GM12878 (cell line): ENCODE results near the gene GRM7. TPM values are rescaled to one million over a fixed set of nuclear protein-coding genes. Genes with fewer than 3 reads are reported as not detected.

ENCODE experiments used
- ATAC-seq: fragments of 200-7000 bp; cut with Tn5 transposase; 3 replicates; pipeline ENCODE4 v1.9.1; 2020; ENCODE audit warnings: mild to moderate bottlenecking, moderate library complexity
- BruUV-seq: library from RNA; stranded (reverse); fragments of 400-500 nt; replicated peaks from 2 replicates; lab custom pipeline; 2021; lab: Mats Ljungman, UMichigan
- CTCF ChIA-PET: fragments of 300-600 bp; sonication (Branson Sonifier 250); formaldehyde crosslinking; extraction: SDS; loops from one replicate; lab custom pipeline; 2021; ENCODE audit warnings: inconsistent platforms; lab: Yijun Ruan, JAX
- POLR2A ChIA-PET: fragments of 350-600 bp; formaldehyde crosslinking; extraction: SDS; loops from one replicate; lab custom pipeline; 2021; ENCODE audit warnings: inconsistent platforms; lab: Charles Lee
- RAD21 ChIA-PET: fragments of 300-600 bp; sonication (Branson Sonifier 250); formaldehyde crosslinking; loops from one replicate; lab custom pipeline; 2023; ENCODE audit warnings: antibody characterized with exemption; ENCODE audit not compliant: unreplicated experiment; lab: Charles Lee
- SMC1A ChIA-PET: fragments of 300-600 bp; sonication (Branson Sonifier 250); formaldehyde crosslinking; loops from one replicate; lab custom pipeline; 2023; ENCODE audit not compliant: unreplicated experiment, uncharacterized antibody; lab: Charles Lee
- DNase-seq: peaks from one replicate; pipeline ENCODE4 v3.0.0-alpha.2; 2011; ENCODE audit warnings: low read depth, low spot score
- FAIRE-seq: peaks from 3 replicates; lab custom pipeline; 2011; peaks lifted over from hg19 to GRCh38; lab: Jason Lieb, UNC
- H2AFZ ChIP-seq: 2 replicates; pipeline ENCODE4 v1.6.0; 2011; ENCODE audit warnings: low read depth, low read length, control low read depth; ENCODE audit not compliant: control insufficient read depth
- H3K27ac ChIP-seq: 2 replicates; pipeline ENCODE4 v1.5.1; 2011; ENCODE audit warnings: control low read depth; ENCODE audit not compliant: control insufficient read depth, insufficient read depth
- H3K27me3 ChIP-seq, 2 experiments: replicated peaks in 1 of 2; 2 replicates each; pipeline versions ENCODE4 v1.6.0 to v1.6.1; 2011; ENCODE audit warnings: low read length in 1 of 2; ENCODE audit not compliant: control insufficient read depth in 2 of 2, insufficient read depth in 2 of 2
- H3K36me3 ChIP-seq, 2 experiments: 2 replicates each; pipeline ENCODE4 v1.5.1; 2011; ENCODE audit warnings: low read length in 1 of 2; ENCODE audit not compliant: control insufficient read depth in 2 of 2, insufficient read depth in 2 of 2
- H3K4me1 ChIP-seq: 2 replicates; pipeline ENCODE4 v1.6.1; 2011; ENCODE audit warnings: mild to moderate bottlenecking, low read length, moderate library complexity, mixed read lengths; ENCODE audit not compliant: control insufficient read depth, insufficient read depth
- H3K4me2 ChIP-seq: 2 replicates; pipeline ENCODE4 v1.6.0; 2011; ENCODE audit warnings: control low read depth; ENCODE audit not compliant: control insufficient read depth, insufficient read depth
- H3K4me3 ChIP-seq: fragments of 200-600 bp; sonication (generic); 2 replicates; pipeline ENCODE4 v1.5.1; 2016
- H3K79me2 ChIP-seq: 2 replicates; pipeline ENCODE4 v1.6.0; 2011; ENCODE audit warnings: low read length; ENCODE audit not compliant: control insufficient read depth, insufficient read depth
- H3K9ac ChIP-seq: 2 replicates; pipeline ENCODE4 v1.8.0; 2011; ENCODE audit warnings: low read length, control low read depth, mixed read lengths; ENCODE audit not compliant: control insufficient read depth, insufficient read depth
- H3K9me3 ChIP-seq: replicated peaks from 3 replicates; pipeline ENCODE4 v1.5.1; 2011; ENCODE audit warnings: mild to moderate bottlenecking, low read length; ENCODE audit not compliant: control insufficient read depth, insufficient read depth
- H4K20me1 ChIP-seq: 2 replicates; pipeline ENCODE4 v1.6.0; 2011; ENCODE audit not compliant: control insufficient read depth, insufficient read depth
- CTCF ChIP-seq, 3 experiments: IDR thresholded peaks in 2 of 3; conservative IDR thresholded peaks in 1 of 3; 2 replicates each; pipeline ENCODE4 v1.5.1; 2011; ENCODE audit warnings: low read depth in 3 of 3, low read length in 3 of 3, mild to moderate bottlenecking in 3 of 3, control low read depth in 2 of 3, moderate library complexity in 2 of 3, inconsistent platforms in 1 of 3, mixed read lengths in 1 of 3; ENCODE audit not compliant: control insufficient read depth in 2 of 3, insufficient read depth in 1 of 3; ENCODE audit errors: extremely low read depth in 1 of 3
- MYC ChIP-seq: IDR thresholded peaks from 2 replicates; pipeline ENCODE4 v1.6.1; 2011; ENCODE audit warnings: mild to moderate bottlenecking, low read length, moderate library complexity, inconsistent platforms; ENCODE audit not compliant: insufficient read depth, insufficient replicate concordance, insufficient read length, severe bottlenecking
- RAD51 ChIP-seq: fragments of 450-650 bp; IDR thresholded peaks from 2 replicates; pipeline ENCODE4 v1.6.1; 2016; ENCODE audit warnings: moderate library complexity, mild to moderate bottlenecking, inconsistent platforms
- RCOR1 ChIP-seq: conservative IDR thresholded peaks from 2 replicates; pipeline ENCODE4 v1.6.1; 2012; ENCODE audit warnings: low read depth, low read length, improper control_type of control experiment
- RELA ChIP-seq: fragments of 450-650 bp; IDR thresholded peaks from 2 replicates; pipeline ENCODE4 v1.8.0; 2014; ENCODE audit warnings: borderline replicate concordance; ENCODE audit not compliant: partially characterized antibody
- SUPT20H ChIP-seq: IDR thresholded peaks from 2 replicates; pipeline ENCODE4 v1.6.1; 2011; ENCODE audit warnings: low read depth, mild to moderate bottlenecking, low read length, moderate library complexity, borderline replicate concordance; ENCODE audit not compliant: control insufficient read depth
- TARDBP ChIP-seq: IDR thresholded peaks from 2 replicates; pipeline ENCODE4 v1.6.1; 2016; ENCODE audit warnings: borderline replicate concordance
- TBL1XR1 ChIP-seq: IDR thresholded peaks from 2 replicates; pipeline ENCODE4 v1.6.1; 2012; ENCODE audit warnings: low read depth, low read length, improper control_type of control experiment
- ZBED1 ChIP-seq: IDR thresholded peaks from 2 replicates; pipeline ENCODE4 v1.6.1; 2016; ENCODE audit warnings: borderline replicate concordance
- ZNF217 ChIP-seq: fragments of 450-650 bp; IDR thresholded peaks from 2 replicates; pipeline ENCODE4 v1.6.1; 2017; ENCODE audit warnings: antibody characterized with exemption, mild to moderate bottlenecking
- ZNF622 ChIP-seq: fragments of 450-650 bp; IDR thresholded peaks from 2 replicates; pipeline ENCODE4 v1.6.1; 2017; ENCODE audit warnings: mild to moderate bottlenecking, inconsistent platforms
- WGBS: methylation state at CpG from one replicate; pipeline ENCODE4 v1.1.6; 2016; ENCODE audit warnings: low lambda C conversion rate; ENCODE audit not compliant: insufficient replicate concordance, insufficient coverage; ENCODE audit errors: missing lambda C conversion rate; 5-methylcytosine and 5-hydroxymethylcytosine counted together
- in situ Hi-C: fragments of 300-500 bp; cut with MboI; formaldehyde crosslinking; loops from 9 replicates; pipeline ENCODE4 v1.14.3; 2018; ENCODE audit warnings: mixed read lengths
- intact Hi-C: fragments of 100-400 bp; cut with micrococcal nuclease; formaldehyde crosslinking; loops from one replicate; pipeline ENCODE4 v1.14.2; 2022; ENCODE audit not compliant: unreplicated experiment
- polyA plus RNA-seq, 11 experiments: library from polyadenylated mRNA; depleted of rRNA in 4 of 11; unstranded in 6 of 11; stranded (reverse) in 5 of 11; fragments of >200 nt; fragmentation: Nextera tagmentation in 4 of 11; fragmentation: Illumina TruSeq in 1 of 11; extraction: Ambion mirVana in 4 of 11; extraction: Trizol in 1 of 11; gene quantifications; 1 replicate in 1 of 11; 2 replicates in 10 of 11; pipeline versions ENCODE4 v1.2.1 to v1.2.3, GENCODE V29; 2011 to 2016; ENCODE audit warnings: inconsistent platforms in 2 of 11, missing spikeins in 2 of 11, low read depth in 1 of 11
- total RNA-seq, 4 experiments: library from RNA; depleted of rRNA in 3 of 4; stranded (reverse); fragments of >200 nt in 3 of 4; fragmentation: Illumina TruSeq in 1 of 4; extraction: Trizol in 1 of 4; gene quantifications; 2 replicates each; pipeline versions ENCODE4 v1.2.1 to v1.2.3, GENCODE V29; 2013 to 2021

Gene GRM7
- total and polyA plus RNA-seq, 10 of the 15 experiments (the other 5 are each of a cell fraction or from before 2014, with no cell fraction given), result not detected

- TF ChIP-seq SUPT20H, result no peak
Observed at GRCh38 chr3:7545334-7545733, 684.4 kb downstream of the GRM7 start (continued).

- Histone ChIP-seq H3K36me3 (no peaks in the 10 kb centered on the region), H3K4me3 (no peak overlapping the region), H3K9me3 (no peaks in the 10 kb centered on the region), H3K79me2 (no peaks in the 10 kb centered on the region), H3K4me1 (no peaks in the 10 kb centered on the region), H2AFZ (no peak overlapping the region), H3K4me2 (no peak overlapping the region), H3K27ac (no peak overlapping the region), H4K20me1 (no peaks in the 10 kb centered on the region), H3K9ac (no peak overlapping the region), H3K27me3 (no peaks in the 10 kb centered on the region)
- ChIA-PET CTCF (interaction anchor here (0.7 kb wide), 1 partner anchor 260 kb away, joined by 3 read pairs; no protein-coding TSS in a partner anchor), POLR2A (interaction anchor here (0.6 to 0.8 kb wide), 2 partner anchors 113 to 395 kb away, joined by 3 to 6 read pairs; no protein-coding TSS in a partner anchor), SMC1A (no interaction called here), RAD21 (no interaction called here)
- FAIRE-seq (no peak), DNase-seq (no peak), ATAC-seq (no peak)
- BruUV-seq, result no TSS peak
- 32% methylated on average over 4 of the region's 4 CpGs for WGBS
- intact Hi-C loops, result no loop called here
- TF ChIP-seq RAD51 (no peak), ZNF217 (no peak), ZNF622 (no peak), MYC (no peak), RCOR1 (no peak), ZBED1 (no peak), RELA (no peak), CTCF (IDR thresholded peaks at IDR 0.05 in 2 of 3, conservative IDR thresholded peaks at IDR 0.05 in 1 of 3; ENCODE audit: control insufficient read depth in 2 of 3, extremely low read depth in 1 of 3, insufficient read depth in 1 of 3, low read depth in 3 of 3, low read length in 3 of 3) (no peak; a peak in 1 of 6 replicates), TBL1XR1 (no peak), TARDBP (no peak)
- in situ Hi-C loops, result no loop called here
Observed at GRCh38 chr3:7546253-7546652, 685.3 kb downstream of the GRM7 start.
